Measurements from ENCODE around the gene VPS16.
"Not testable (repeated sequence)": the region's sequence is repeated elsewhere in the genome, so short reads cannot be mapped to it uniquely, and the experiment has no call there.

Gene VPS16

DNA sequence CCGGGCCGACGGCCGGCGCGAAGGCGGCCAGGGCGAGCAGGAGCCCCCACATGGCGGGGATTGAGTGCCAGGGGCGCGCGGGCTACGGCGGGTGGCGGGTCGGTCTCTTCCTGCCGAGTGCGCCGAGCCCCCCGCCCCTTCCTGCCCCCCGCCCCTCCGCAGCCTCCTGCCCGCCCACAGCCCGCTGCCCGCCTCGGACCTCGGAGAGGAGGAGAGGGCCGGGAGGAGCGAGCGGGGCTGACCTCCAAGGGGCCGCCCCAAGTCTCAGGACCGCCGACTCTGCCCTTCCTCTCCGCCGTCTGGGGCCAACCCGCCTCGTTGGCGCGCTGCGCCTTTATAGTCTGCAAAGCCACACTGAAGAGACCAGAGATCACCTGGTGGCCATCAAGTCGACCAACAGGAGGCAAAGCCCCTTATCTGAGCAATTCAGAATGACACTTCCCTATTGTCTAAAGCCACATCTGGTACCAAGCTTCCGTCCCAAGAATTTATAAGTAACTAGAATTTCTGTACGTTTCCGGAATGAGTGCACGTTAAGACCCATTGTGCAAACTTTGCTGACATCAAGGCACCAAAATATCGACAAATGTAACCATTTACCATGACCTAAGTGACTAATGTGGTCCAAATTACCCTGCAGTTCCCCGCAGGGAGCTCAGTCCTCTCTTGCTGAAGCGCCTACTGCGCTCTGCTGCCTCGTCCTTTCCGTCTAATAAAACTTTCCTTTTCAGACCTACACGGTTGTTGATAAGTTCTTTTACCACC lies 39.8 kb upstream of the VPS16 start, which contains the start of gene CPXM1:
Gene CPXM1, minus strand, starts transcription at position 107 of the 765 bp plus-strand sequence. Its CDS starts 55 bp downstream, at position 52.
- Histone ChIP-seq H3K4me3 (peak within 1 kb of the TSS; percentile 63), H3K27me3 (ENCODE audit: low read depth) (no peaks in the 10 kb centered on the region), H3K9me3 (no peaks in the 10 kb centered on the region), H3K36me3 (replicated peaks) (peaks cover 24% of the 10 kb centered on the region), H3K4me1 (peaks cover 11% of the 10 kb centered on the region)
- peak; percentile 60 to 85 for DNase-seq (ENCODE audit: low spot score in 2 of 2)
- in situ Hi-C loops (cut with MboI; ENCODE audit: low sequenced_read_pairs) = no loop called here

DNA sequence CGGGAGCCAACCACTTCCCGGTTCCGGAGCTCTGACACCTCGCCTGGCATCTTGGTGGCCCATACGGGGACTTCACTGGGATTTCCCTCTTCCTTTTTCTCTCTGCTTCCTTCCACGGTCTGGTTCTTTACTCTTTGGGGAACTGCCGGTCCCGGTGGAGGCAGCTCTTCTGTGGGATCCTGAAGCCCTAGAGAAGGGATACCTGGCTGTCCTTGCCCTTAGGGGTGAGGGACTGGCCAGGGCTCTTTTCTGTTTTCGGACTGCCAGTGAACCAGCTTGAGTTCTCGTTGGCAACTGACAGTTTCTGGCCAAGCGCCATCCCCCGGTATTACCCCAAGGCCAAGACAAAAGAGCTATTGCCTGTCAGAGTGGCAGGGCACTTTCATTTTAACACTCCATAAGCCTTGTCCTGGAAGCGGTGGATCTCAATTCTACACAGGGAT lies 39.2 kb upstream of the VPS16 start:
- no peak for DNase-seq (ENCODE audit: low spot score in 2 of 2)
- peaks cover 11% of the 10 kb centered on the region for H3K4me1 ChIP-seq
- H3K9me3 ChIP-seq = no peaks in the 10 kb centered on the region
- H3K27me3 ChIP-seq (ENCODE audit: low read depth) = no peaks in the 10 kb centered on the region
- peaks cover 18% of the 10 kb centered on the region for H3K36me3 ChIP-seq (replicated peaks)
- peak overlapping the region; percentile 63 for H3K4me3 ChIP-seq
- in situ Hi-C loops (cut with MboI; ENCODE audit: low sequenced_read_pairs) = no loop called here

DNA sequence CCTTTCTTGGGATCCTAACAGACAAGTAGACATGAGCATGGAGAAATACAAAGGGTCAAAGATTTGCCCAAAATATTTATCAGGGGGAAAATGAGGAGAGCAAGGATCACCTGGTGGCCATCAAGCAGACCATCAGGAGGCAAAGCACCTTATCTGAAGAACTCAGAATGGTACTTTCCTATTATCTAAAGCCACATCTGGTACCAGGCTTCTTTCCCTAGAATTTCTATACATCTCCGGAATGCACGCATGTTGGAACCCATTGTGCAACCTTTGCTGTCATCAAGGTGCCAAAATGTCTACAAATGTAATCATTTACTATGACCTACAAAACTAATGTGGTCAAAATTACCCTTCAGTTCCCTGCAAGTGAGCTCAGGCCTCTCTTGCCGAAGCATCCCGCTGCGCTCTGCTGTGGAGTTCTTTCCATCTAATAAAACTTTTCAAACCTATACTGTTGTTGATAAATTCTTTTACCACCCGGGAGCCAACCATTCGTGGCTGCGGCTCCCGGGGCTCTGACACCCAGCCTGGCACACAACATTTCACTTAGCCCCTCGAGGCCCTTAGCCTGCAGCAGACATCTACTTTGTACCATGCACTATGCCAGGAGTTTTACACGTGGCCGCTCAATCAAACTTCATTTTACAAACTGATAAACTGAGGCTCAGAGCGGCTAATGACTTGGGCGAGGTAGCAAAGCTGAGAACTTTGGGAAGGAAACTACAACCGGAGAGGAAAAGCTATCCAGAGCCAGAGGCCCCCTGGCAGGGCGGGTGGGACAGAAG lies 36.3 kb upstream of the VPS16 start:
- in situ Hi-C loops (cut with MboI; ENCODE audit: low sequenced_read_pairs) = no loop called here
- Histone ChIP-seq H3K4me3 (no peak overlapping the region), H3K27me3 (ENCODE audit: low read depth) (no peaks in the 10 kb centered on the region), H3K4me1 (peaks cover 11% of the 10 kb centered on the region), H3K36me3 (replicated peaks) (no peaks in the 10 kb centered on the region), H3K9me3 (no peaks in the 10 kb centered on the region)
- no peak for DNase-seq (ENCODE audit: low spot score in 2 of 2)

DNA sequence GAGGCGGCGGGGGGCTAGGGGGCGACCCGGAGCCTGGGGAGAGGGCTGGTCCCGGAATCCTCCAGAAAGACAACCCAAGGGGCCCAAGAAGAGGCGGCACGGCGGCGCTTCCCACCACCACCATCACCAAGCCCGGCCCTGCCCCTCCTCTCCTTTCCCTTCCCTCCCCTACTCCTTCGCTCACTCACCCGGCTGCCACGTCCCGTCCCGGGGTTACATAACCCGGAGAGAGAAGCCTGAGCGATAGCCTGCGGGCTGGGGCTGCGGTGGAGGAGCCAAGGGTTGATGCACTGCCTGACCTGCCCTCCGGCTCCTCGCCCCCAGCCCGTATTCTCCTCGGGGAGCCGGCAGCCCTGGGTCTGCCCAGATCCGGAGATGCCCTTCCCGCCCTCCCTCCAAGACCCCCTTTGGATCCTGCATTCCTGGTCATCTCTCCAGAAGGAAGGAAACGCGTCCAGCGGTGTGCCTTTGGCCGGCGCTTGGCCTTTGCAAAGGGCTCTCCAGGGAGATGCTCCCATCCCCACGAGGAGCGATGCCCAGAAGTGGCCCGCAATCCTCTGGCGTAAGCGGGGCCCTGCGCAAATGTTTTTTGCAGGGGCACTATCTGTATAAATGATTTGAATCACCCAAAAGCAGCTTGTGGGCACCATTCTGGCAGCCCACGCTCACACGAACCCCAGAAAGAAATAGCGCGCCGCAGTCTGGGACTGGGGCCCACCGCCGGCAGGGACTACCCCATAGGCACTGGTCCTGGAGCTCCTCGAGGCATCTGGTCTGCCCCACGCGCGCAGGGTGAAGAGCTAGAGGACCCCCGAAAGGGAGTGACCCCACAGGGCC lies 35.5 kb upstream of the VPS16 start:
- no peak overlapping the region for H3K4me3 ChIP-seq
- no peaks in the 10 kb centered on the region for H3K27me3 ChIP-seq (ENCODE audit: low read depth)
- no peak for DNase-seq (ENCODE audit: low spot score in 2 of 2)
- no peaks in the 10 kb centered on the region for H3K36me3 ChIP-seq (replicated peaks)
- in situ Hi-C loops (cut with MboI; ENCODE audit: low sequenced_read_pairs) = no loop called here
- H3K9me3 ChIP-seq = no peaks in the 10 kb centered on the region
- H3K4me1 ChIP-seq = peaks cover 9% of the 10 kb centered on the region

DNA sequence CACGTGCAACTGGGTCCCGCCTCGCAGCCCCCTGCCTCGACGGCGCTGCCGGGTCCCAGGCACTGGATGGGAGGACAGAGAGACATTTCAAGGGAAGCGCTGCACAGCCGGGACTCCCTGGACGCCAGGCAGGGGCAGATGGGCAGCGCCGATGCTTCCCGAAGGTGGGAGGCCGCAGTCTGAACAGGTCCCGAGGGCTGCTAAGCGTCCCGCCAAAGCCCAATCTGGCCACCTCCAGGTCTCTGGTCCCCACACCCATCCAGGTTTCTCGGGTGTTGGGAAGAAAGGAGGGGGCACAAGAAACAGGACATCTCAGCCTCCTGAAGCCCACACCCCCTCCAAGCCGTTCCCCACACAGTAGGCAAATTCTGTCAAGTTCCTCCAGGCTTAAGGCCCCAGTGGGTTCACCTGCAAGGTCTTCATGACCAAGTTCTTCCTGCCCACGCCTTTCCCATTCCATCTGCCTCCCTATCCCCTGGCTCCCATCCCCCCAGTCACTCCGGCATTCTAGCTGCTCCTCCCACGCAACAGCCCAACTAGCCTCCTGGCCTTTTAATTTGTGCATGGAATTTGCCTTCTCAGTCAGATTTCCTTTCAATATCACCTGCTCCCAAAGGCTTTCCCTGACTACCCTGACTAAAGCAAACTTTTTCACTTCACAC lies 34.7 kb upstream of the VPS16 start:
- H3K4me3 ChIP-seq = no peak overlapping the region

DNA sequence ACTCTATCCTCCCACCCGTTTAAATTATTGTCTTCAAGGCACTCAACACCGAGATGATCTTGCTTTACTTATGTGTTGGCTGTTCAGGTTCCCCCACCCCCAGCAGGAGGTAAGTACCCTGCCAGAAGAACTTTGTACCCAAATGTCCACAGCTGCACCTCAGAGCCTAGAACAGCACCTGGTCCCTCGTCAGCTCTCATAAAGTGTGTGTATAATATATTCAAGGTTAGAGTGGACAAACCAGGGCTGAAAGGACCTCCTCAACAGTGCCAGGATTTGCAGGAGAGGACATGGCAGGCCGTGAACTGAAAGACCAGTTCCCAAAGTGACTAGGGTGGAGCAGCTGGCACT lies 34.2 kb upstream of the VPS16 start:
- Histone ChIP-seq H3K27me3 (ENCODE audit: low read depth) (no peaks in the 10 kb centered on the region; the same call in 1 of the 2 replicates), H3K4me3 (no peak overlapping the region), H3K4me1 (peaks cover 4% of the 10 kb centered on the region; the same call in 1 of the 2 replicates), H3K36me3 (replicated peaks) (no peaks in the 10 kb centered on the region), H3K9me3 (no peaks in the 10 kb centered on the region)
- in situ Hi-C loops (cut with MboI; ENCODE audit: low sequenced_read_pairs) = no loop called here
- no peak for DNase-seq (ENCODE audit: low spot score in 2 of 2)

More for the DNA sequence above, 34.7 kb upstream of the VPS16 start:
- H3K4me1 ChIP-seq = peaks cover 9% of the 10 kb centered on the region
- no peak for DNase-seq (ENCODE audit: low spot score in 2 of 2)
- no peaks in the 10 kb centered on the region for H3K9me3 ChIP-seq
- in situ Hi-C loops (cut with MboI; ENCODE audit: low sequenced_read_pairs) = no loop called here
- no peaks in the 10 kb centered on the region for H3K36me3 ChIP-seq (replicated peaks)
- no peaks in the 10 kb centered on the region for H3K27me3 ChIP-seq (ENCODE audit: low read depth)

DNA sequence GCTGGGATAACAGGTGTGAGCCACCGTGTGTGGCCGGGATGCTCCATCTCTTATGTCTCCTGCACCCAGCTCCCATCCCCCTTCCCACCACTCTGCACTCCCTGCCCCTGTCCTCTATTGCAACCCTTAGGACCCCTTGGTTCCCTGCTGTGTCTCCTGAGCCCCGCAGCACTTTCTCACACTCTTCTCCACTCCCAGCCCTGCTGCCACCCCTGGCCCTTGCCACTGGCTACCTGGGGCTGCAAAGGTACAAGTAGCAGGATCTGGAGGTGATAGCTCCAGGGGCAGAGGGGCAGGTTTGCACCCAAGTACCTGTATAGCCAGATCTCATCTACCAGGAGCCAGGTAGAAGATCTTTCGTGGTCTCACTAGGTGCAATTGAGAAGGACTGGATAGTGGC lies 33.5 kb upstream of the VPS16 start:
- Histone ChIP-seq H3K9me3 (peaks cover 3% of the 10 kb centered on the region; the same call in 1 of the 2 replicates), H3K27me3 (ENCODE audit: low read depth) (no peaks in the 10 kb centered on the region; the same call in 1 of the 2 replicates), H3K4me1 (no peaks in the 10 kb centered on the region), H3K36me3 (replicated peaks) (no peaks in the 10 kb centered on the region), H3K4me3 (no peak overlapping the region)
- no peak for DNase-seq (ENCODE audit: low spot score in 2 of 2)
- in situ Hi-C loops (cut with MboI; ENCODE audit: low sequenced_read_pairs) = no loop called here

DNA sequence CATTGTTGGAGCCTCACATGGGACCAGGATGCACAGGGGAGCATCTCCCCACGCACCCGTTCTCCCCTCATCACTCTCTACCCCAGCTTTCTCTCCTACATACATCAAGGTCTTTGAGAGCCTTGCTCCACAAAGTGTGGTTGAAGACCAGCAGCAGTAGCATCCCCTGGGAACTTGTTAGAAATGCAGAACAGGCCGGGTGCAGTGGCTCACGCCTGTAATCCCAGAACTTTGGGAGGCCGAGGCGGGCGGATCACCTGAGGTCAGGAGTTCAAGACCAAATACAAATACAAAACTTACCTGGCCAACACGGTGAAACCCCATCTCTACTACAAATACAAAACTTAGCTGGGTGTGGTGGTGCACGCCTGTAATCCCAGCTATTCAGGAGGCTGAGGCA lies 32.6 kb upstream of the VPS16 start:
- H3K4me1 ChIP-seq; H3K9me3 ChIP-seq; in situ Hi-C loops (cut with MboI; ENCODE audit: low sequenced_read_pairs); DNase-seq (ENCODE audit: low spot score in 2 of 2); H3K4me3 ChIP-seq; H3K36me3 ChIP-seq (replicated peaks); H3K27me3 ChIP-seq (ENCODE audit: low read depth): not testable (repeated sequence)

DNA sequence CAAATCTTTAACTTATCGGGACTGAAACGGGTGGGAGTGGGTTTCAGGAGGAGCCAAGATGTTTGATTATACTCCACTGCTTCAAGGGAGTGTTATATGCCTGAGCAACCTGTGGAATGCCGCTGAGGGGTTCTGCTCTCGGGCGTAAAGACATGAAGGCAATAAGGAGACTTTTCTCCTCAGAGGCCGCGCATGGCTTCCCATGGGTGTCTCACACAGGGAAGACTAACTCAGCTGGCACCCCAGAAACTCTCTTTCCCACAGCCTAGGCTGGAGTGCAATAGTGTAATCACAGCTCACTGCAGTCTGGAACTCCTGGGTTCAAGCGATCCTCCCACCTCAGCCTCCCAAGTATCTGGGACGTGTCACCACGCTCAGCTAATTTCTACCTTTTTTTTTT lies 30.9 kb upstream of the VPS16 start:
- no peak overlapping the region for H3K4me3 ChIP-seq
- no peak for DNase-seq (ENCODE audit: low spot score in 2 of 2)
- peaks cover 3% of the 10 kb centered on the region for H3K9me3 ChIP-seq
- no peaks in the 10 kb centered on the region; the same call in 1 of the 2 replicates for H3K27me3 ChIP-seq (ENCODE audit: low read depth)
- H3K36me3 ChIP-seq (replicated peaks) = no peaks in the 10 kb centered on the region
- in situ Hi-C loops (cut with MboI; ENCODE audit: low sequenced_read_pairs) = no loop called here
- H3K4me1 ChIP-seq = no peaks in the 10 kb centered on the region

DNA sequence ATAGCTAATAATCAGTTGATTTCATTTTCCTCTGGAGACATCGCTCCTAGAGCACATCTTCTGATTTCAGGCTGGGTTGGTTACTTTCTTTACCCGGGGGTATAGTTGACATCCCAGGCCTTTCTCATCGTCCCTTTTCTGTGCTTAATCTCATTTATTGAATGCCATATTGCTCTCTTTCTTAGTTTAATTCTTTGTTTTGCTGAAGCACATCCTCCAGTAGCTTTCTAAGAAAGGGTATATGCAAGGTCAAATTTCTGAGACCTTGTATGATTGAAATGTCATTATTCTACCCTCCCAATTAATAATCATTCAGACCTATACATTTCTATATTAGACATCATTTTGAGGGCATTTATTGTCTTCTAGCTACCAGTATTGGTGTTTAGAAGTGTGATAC lies 28.4 kb upstream of the VPS16 start:
- no peaks in the 10 kb centered on the region for H3K36me3 ChIP-seq (replicated peaks)
- no peaks in the 10 kb centered on the region; the same call in 1 of the 2 replicates for H3K27me3 ChIP-seq (ENCODE audit: low read depth)
- no peak overlapping the region for H3K4me3 ChIP-seq
- DNase-seq (ENCODE audit: low spot score in 2 of 2) = no peak
- in situ Hi-C loops (cut with MboI; ENCODE audit: low sequenced_read_pairs) = no loop called here
- no peaks in the 10 kb centered on the region for H3K4me1 ChIP-seq
- H3K9me3 ChIP-seq = peaks cover 3% of the 10 kb centered on the region

DNA sequence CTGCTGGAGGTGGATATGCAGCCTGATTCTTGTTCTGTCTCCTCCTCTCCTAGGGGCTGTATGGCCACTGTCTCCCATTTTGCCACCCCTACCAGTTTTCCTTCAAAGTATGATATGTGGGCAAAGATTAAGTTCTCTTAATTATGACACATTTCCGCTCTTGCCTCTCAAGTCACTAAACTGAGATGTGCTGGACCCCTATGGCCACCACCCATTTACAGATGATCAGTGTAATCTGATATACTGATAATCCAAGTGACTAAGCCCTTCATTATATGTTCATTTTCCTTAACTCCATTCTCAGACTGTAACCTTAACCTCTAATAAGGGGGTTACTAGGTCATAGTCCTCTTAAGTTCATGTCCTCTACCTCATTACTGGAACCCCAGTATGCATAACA lies 26.5 kb upstream of the VPS16 start:
- Histone ChIP-seq H3K4me1 (no peaks in the 10 kb centered on the region), H3K27me3 (ENCODE audit: low read depth) (no peaks in the 10 kb centered on the region; the same call in 1 of the 2 replicates), H3K4me3 (no peak overlapping the region), H3K9me3 (peaks cover 3% of the 10 kb centered on the region), H3K36me3 (replicated peaks) (no peaks in the 10 kb centered on the region)
- no peak for DNase-seq (ENCODE audit: low spot score in 2 of 2)
- in situ Hi-C loops (cut with MboI; ENCODE audit: low sequenced_read_pairs) = no loop called here

DNA sequence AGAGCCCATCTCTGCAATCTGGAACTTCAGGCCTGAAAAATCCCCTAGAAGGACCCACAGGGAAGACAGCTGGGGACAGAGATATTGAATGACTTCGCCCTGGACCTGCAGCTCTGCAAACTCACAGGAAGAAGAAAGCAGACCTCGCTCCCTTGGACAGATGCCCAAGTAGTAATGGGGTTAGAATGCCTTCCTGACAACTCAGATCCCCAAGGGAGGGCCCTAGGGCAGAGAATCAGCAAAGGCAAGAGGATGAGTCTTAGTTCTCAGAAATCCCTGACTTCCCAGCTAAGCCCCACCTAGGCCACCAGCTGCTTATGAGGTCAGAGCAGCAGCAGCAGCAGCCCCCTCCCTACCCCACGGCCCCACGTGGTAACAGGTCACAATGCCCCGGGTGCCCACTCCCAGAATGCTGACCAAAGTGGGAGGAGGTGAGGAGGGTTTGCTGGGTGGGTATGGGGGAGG lies 25.9 kb upstream of the VPS16 start, which contains the start of gene C20orf141:
Gene C20orf141, plus strand, starts transcription at position 401 of the 465 bp plus-strand sequence. CDS start 198 bp downstream, outside the sequence.
- H3K9me3 ChIP-seq = peaks cover 3% of the 10 kb centered on the region
- no peaks in the 10 kb centered on the region; the same call in 1 of the 2 replicates for H3K27me3 ChIP-seq (ENCODE audit: low read depth)
- in situ Hi-C loops (cut with MboI; ENCODE audit: low sequenced_read_pairs) = no loop called here
- peak in 1 of 2 experiments; percentile 34 for DNase-seq (ENCODE audit: low spot score in 2 of 2)
- no peaks in the 10 kb centered on the region for H3K36me3 ChIP-seq (replicated peaks)
- H3K4me3 ChIP-seq = no peak within 1 kb of the TSS
- no peaks in the 10 kb centered on the region for H3K4me1 ChIP-seq

Data from HAP-1 (cell line).